GM12874 (cell line): Measurements from ENCODE around the gene PLCH2.

ENCODE experiments used
- TF ChIP-seq, protein P1 (sequence below): IDR thresholded peaks from 2 replicates; pipeline ENCODE4 v1.5.1; 2011; ENCODE audit warnings: low read depth, mild to moderate bottlenecking, control low read depth, low read length, moderate library complexity; ENCODE audit not compliant: insufficient read depth

Gene PLCH2

GRCh38 chr1:2540816-2541492 lies 64.9 kb downstream of the PLCH2 start:
- TF ChIP-seq, protein P1, sequence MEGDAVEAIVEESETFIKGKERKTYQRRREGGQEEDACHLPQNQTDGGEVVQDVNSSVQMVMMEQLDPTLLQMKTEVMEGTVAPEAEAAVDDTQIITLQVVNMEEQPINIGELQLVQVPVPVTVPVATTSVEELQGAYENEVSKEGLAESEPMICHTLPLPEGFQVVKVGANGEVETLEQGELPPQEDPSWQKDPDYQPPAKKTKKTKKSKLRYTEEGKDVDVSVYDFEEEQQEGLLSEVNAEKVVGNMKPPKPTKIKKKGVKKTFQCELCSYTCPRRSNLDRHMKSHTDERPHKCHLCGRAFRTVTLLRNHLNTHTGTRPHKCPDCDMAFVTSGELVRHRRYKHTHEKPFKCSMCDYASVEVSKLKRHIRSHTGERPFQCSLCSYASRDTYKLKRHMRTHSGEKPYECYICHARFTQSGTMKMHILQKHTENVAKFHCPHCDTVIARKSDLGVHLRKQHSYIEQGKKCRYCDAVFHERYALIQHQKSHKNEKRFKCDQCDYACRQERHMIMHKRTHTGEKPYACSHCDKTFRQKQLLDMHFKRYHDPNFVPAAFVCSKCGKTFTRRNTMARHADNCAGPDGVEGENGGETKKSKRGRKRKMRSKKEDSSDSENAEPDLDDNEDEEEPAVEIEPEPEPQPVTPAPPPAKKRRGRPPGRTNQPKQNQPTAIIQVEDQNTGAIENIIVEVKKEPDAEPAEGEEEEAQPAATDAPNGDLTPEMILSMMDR = no peak

DNA sequence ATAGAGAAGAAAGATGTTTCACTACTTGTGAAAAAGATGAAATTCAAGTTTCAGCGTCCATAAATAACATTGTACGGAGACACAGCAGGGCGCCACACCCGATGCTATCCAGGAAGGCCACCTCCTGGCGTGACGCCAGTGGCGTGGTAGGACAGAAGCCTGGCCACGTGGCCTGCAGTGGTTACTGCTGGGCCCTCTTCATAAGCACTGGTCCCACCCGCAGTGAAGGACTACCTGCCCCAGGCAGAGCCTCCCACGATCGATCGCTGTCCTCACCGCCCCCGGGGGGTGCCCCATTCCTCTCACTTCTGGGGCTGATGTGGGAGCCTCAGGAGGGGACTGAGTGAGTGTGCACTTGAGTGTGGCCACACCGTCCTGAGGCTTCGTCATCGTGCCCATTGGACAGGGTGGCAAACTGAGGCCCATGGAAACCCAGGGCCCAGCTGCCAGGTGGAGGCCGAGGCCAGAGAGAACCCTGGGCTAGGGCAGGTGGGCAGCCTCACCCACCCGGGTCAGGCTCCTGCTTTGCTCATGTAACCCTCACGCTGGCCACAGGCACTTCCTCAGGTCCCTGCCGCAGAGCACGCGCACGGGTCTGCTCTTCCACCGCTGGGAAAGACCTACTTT lies 65.6 kb downstream of the PLCH2 start:
- TF ChIP-seq, protein P1 = no peak

DNA sequence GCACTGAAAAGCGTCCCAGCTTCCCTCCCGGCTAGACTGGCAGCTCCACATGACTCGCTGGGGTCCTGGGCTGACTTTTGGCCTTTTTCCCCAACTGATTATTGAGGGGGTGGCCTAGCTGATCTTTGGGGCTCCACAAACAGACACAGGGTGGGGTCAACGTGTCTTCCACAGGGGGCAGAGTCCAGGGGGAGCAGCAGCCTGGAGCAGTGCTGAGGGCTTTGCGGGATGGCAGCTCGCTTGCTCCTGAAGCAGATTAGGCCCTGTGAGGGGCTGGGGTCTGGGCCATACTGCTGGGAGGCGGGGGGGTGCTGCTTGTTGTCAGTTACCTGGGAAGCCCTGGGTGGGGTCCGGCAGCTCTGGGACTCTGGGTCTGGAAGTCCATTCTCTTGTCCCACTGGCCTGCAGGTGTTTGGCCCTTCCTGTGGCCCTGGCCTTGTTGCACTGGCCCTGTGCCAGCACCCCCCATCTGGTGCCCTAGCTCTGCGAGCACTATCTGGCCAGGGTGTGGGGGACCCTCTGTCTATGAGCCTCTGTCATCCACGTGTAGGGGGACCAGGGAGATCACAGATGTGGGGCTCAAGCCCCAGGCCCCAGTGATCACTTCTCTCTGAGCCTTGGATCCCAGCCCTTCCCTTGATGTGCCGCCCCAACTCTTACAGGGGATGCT lies 66.3 kb downstream of the PLCH2 start:
- TF ChIP-seq, protein P1 = no peak

- TF ChIP-seq, protein P1 = no peak
These were observed 67.5 kb downstream of the PLCH2 start for GRCh38 chr1:2543543-2544092.

GRCh38 chr1:2544093-2544874 lies 68.2 kb downstream of the PLCH2 start:
- TF ChIP-seq, protein P1 = no peak

DNA sequence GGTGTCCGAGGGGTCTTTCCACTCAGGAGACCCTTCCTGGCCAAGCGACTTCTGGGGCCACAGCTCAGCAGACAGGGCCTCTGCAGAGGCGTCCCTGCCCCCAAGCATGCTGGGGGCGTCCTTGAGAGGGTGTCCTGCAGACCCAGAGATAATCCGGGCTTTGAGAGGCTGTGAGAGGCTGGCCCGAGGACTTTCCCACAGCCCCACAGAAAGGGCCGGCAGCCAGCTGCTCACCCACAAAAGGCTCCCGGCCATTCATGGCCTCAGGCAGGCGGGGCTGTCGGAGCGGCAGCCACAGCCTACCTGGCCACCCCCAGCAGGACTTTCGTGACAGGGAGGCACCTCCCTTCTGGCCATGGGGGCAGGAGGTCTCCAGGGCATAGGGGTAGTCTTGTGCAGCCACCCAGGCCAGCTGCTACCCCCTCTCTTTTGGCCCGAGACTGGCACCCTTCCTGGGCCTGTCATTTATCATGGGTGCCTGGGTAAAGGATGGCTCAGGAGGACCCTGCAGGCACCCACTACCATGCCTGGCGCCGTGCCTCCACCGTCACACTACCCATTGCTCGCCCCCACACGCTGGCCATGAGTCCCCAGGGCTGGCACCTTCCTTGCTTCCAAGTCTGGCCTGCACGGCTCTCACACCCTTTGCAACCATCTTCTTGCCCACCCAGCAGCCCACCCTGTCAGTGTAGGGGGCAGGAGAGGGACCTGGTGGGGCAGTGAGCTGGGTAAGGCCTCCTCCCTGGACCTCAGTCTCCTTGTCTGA lies 69.0 kb downstream of the PLCH2 start:
- TF ChIP-seq, protein P1 = no peak
